ENCODE measurements around the gene TSPYL6. TPM values are rescaled to one million over a fixed set of nuclear protein-coding genes. Genes with fewer than 3 reads are reported as not detected.
"Not testable (repeated sequence)": the region's sequence is repeated elsewhere in the genome, so short reads cannot be mapped to it uniquely, and the experiment has no call there.

Gene TSPYL6
- total RNA-seq = not detected in 2 replicates
- long read RNA-seq = 0 reads

DNA sequence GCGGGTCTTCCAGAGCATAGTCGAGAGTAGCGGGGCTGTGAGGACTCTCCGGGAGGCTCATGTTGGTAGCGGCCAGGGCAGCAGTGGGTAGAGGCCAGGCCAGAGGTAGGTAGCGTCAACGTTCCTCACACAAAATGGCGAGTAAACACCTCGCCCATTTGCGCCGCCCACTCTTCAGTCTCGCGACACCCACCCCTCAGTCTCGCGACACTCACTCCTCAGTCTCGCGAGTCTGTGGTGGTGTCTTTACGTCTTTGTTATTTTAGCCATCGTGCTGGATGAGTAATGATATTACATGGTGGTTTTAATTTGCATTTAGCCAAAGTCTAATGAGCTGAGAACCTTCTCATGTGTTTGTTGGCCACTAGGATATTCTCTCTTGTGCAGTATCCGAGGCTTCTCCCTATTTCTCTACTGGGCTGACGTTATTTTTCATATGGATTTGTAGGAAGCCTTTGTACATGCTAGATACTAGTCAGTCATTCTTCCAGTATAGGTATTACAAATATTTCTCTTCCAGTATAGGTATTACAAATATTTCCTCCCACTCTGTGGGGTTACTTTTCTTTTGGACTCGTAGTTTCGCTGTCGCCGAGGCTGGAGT is at the start of gene TSPYL6:
TSPYL6 (minus strand) TSS at position 139 of the 604 bp plus-strand sequence; CDS start at position 61, 78 bp downstream.
- Mint-ChIP-seq H3K27me3 (ENCODE audit: unreplicated experiment) (no peaks in the 10 kb centered on the region), H3K9me3 (ENCODE audit: unreplicated experiment) (no peaks in the 10 kb centered on the region), H3K36me3 (ENCODE audit: unreplicated experiment) (peaks cover 4% of the 10 kb centered on the region), H3K27ac (ENCODE audit: unreplicated experiment) (no peak within 1 kb of the TSS), H3K4me1 (ENCODE audit: unreplicated experiment) (no peaks in the 10 kb centered on the region), H3K4me3 (ENCODE audit: unreplicated experiment) (no peak within 1 kb of the TSS)
- TF ChIP-seq CTCF (IDR thresholded peaks at IDR 0.05) = no peak
- DNase-seq (ENCODE audit: extremely low spot score, unreplicated experiment) = no peak

DNA sequence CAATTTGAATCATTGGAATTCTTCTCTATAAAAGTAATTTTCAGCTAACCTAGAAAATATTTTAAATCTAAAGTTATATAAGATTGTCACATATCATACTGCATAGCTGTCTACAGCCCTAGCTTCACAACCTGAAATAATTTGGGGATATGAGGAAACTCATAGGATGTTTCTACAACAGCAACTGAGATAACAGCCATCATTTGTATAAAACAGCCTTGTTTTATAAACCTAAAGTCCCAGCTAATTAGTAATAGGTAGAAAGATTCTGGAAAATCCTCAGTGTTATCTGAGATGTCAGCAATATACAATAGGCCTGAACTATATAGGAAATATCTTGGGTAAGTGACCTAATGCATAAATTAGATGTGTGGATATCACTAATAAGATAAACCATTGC is 47.6 kb upstream of the TSPYL6 start:
- no peaks in the 10 kb centered on the region for H3K27me3 Mint-ChIP-seq (ENCODE audit: unreplicated experiment)
- peaks cover 5% of the 10 kb centered on the region for H3K9me3 Mint-ChIP-seq (ENCODE audit: unreplicated experiment)
- DNase-seq (ENCODE audit: extremely low spot score, unreplicated experiment) = no peak
- peaks cover 3% of the 10 kb centered on the region for H3K4me1 Mint-ChIP-seq (ENCODE audit: unreplicated experiment)
- peaks cover 2% of the 10 kb centered on the region for H3K36me3 Mint-ChIP-seq (ENCODE audit: unreplicated experiment)
- H3K27ac Mint-ChIP-seq (ENCODE audit: unreplicated experiment) = no peak overlapping the region
- TF ChIP-seq CTCF (IDR thresholded peaks at IDR 0.05) = no peak
- no peak overlapping the region for H3K4me3 Mint-ChIP-seq (ENCODE audit: unreplicated experiment)

GRCh38 chr2:54298514-54298913 is 42.5 kb upstream of the TSPYL6 start:
- DNase-seq (ENCODE audit: extremely low spot score, unreplicated experiment) = no peak
- TF ChIP-seq CTCF (IDR thresholded peaks at IDR 0.05) = no peak
- Mint-ChIP-seq H3K4me3 (ENCODE audit: unreplicated experiment) (no peak overlapping the region), H3K4me1 (ENCODE audit: unreplicated experiment) (peaks cover 11% of the 10 kb centered on the region), H3K27ac (ENCODE audit: unreplicated experiment) (no peak overlapping the region), H3K9me3 (ENCODE audit: unreplicated experiment) (peaks cover 5% of the 10 kb centered on the region), H3K27me3 (ENCODE audit: unreplicated experiment) (no peaks in the 10 kb centered on the region), H3K36me3 (ENCODE audit: unreplicated experiment) (peaks cover 2% of the 10 kb centered on the region)

- Mint-ChIP-seq H3K4me1 (ENCODE audit: unreplicated experiment) (peaks cover 11% of the 10 kb centered on the region), H3K27ac (ENCODE audit: unreplicated experiment) (no peak overlapping the region), H3K27me3 (ENCODE audit: unreplicated experiment) (peaks cover 6% of the 10 kb centered on the region), H3K4me3 (ENCODE audit: unreplicated experiment) (no peak overlapping the region), H3K9me3 (ENCODE audit: unreplicated experiment) (no peaks in the 10 kb centered on the region), H3K36me3 (ENCODE audit: unreplicated experiment) (no peaks in the 10 kb centered on the region)
- no peak for TF ChIP-seq CTCF (IDR thresholded peaks at IDR 0.05)
- no peak for DNase-seq (ENCODE audit: extremely low spot score, unreplicated experiment)
Observed at GRCh38 chr2:54295911-54296310, 39.9 kb upstream of the TSPYL6 start.

DNA sequence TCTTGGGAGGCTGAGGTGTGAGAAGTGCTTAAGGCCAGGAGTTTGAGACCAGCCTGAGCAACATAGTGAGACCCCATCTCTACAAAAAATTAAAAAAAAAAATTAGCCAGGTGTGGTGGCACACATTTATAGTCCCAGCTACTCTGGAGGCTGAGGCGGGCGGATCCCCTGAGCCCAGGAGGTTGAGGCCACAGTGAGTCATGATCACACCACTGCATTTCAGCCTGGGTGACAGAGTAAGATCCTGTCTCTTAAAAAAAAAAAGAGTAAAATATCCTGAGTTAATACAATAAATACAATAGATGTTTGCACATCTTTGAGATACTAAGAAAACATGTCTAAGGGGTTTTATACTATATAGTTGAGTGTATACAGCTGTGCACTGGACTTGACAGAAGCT is 38.6 kb upstream of the TSPYL6 start:
- peaks cover 11% of the 10 kb centered on the region for H3K4me1 Mint-ChIP-seq (ENCODE audit: unreplicated experiment)
- H3K27me3 Mint-ChIP-seq (ENCODE audit: unreplicated experiment) = peaks cover 12% of the 10 kb centered on the region
- not testable (repeated sequence) for H3K9me3 Mint-ChIP-seq (ENCODE audit: unreplicated experiment); H3K27ac Mint-ChIP-seq (ENCODE audit: unreplicated experiment); DNase-seq (ENCODE audit: extremely low spot score, unreplicated experiment); H3K4me3 Mint-ChIP-seq (ENCODE audit: unreplicated experiment); H3K36me3 Mint-ChIP-seq (ENCODE audit: unreplicated experiment)

Measured in osteocyte (in vitro differentiated cells).